ACC112 (cell line): ENCODE data around the gene PRR19.

ENCODE experiments used
- H2AFZ ChIP-seq: fragments of 200-600 bp; sonication (generic); one replicate; pipeline ENCODE4 v1.6.0; 2017; ENCODE audit warnings: antibody characterized with exemption, low read length; ENCODE audit not compliant: unreplicated experiment
- H3K27ac ChIP-seq: fragments of 200-600 bp; sonication (generic); 2 replicates; pipeline ENCODE4 v1.5.1; 2014; ENCODE audit warnings: low read depth, mild to moderate bottlenecking, antibody characterized with exemption, low read length, moderate library complexity
- H3K27me3 ChIP-seq: fragments of 200-600 bp; sonication (generic); 2 replicates; pipeline ENCODE4 v1.6.1; 2014; ENCODE audit warnings: mild to moderate bottlenecking, antibody characterized with exemption, low read length, moderate library complexity, mixed read lengths; ENCODE audit not compliant: insufficient read depth
- H3K36me3 ChIP-seq: fragments of 200-600 bp; sonication (generic); 2 replicates; pipeline ENCODE4 v1.6.1; 2016; ENCODE audit warnings: mild to moderate bottlenecking, antibody characterized with exemption, low read length, moderate library complexity, mixed read lengths; ENCODE audit not compliant: insufficient read depth
- H3K4me1 ChIP-seq: fragments of 200-600 bp; sonication (generic); one replicate; pipeline ENCODE4 v1.6.1; 2016; ENCODE audit warnings: low read length, mixed read lengths; ENCODE audit not compliant: insufficient read depth, unreplicated experiment, control insufficient read depth
- H3K4me3 ChIP-seq: fragments of 200-600 bp; sonication (generic); 2 replicates; pipeline ENCODE4 v1.5.1; 2014; ENCODE audit warnings: mild to moderate bottlenecking, low read depth, low read length
- H3K79me2 ChIP-seq: fragments of 200-600 bp; sonication (generic); one replicate; pipeline ENCODE4 v1.6.0; 2016; ENCODE audit warnings: low read length; ENCODE audit not compliant: control insufficient read depth, unreplicated experiment, insufficient read depth

Gene PRR19

DNA sequence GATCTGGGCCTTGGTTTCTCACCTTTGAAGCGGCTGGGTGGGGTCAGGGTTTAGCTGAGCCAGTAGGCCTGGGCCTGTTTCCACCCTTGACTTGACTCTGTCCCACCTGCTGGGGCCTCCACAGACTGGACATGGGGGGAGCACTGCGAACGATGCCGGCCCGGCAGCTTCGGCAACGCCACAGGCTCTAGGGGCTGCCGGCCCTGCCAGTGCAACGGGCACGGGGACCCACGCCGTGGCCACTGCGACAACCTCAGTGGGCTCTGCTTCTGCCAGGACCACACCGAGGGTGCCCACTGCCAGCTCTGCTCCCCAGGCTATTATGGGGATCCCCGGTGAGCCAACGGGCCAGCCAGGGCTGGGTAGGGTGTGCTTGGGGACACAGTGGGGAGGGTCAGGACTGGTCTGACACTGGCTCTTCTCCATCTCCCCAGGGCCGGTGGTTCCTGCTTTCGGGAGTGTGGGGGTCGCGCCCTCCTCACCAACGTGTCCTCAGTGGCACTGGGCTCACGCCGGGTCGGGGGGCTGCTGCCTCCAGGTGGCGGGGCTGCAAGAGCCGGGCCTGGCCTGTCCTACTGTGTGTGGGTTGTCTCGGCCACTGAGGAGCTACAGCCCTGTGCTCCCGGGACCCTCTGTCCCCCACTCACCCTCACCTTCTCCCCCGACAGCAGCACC lies 51.5 kb downstream of the PRR19 start:
- Histone ChIP-seq H3K4me3 (no peak overlapping the region), H3K27me3 (no peaks in the 10 kb centered on the region), H2AFZ (no peak overlapping the region), H3K36me3 (no peaks in the 10 kb centered on the region), H3K4me1 (no peaks in the 10 kb centered on the region), H3K79me2 (no peaks in the 10 kb centered on the region), H3K27ac (no peak overlapping the region)

DNA sequence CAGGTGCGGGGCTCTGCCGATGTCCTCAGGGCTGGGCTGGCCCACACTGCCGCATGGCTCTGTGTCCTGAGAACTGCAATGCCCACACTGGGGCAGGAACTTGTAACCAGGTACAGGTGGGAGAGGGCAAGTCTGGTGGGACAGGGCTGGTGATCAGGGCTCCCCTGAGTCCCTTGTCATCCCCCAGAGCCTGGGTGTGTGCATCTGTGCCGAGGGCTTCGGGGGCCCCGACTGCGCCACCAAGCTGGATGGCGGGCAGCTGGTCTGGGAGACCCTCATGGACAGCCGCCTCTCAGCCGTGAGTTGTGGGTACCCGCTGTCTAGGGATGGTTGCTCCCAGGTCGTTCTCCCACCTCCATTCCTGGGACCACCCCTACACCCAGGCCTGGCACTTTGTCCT lies 54.0 kb downstream of the PRR19 start:
- Histone ChIP-seq H3K4me3 (no peak overlapping the region), H3K27me3 (no peaks in the 10 kb centered on the region), H3K4me1 (no peaks in the 10 kb centered on the region), H2AFZ (no peak overlapping the region), H3K27ac (no peak overlapping the region), H3K36me3 (no peaks in the 10 kb centered on the region), H3K79me2 (no peaks in the 10 kb centered on the region)

DNA sequence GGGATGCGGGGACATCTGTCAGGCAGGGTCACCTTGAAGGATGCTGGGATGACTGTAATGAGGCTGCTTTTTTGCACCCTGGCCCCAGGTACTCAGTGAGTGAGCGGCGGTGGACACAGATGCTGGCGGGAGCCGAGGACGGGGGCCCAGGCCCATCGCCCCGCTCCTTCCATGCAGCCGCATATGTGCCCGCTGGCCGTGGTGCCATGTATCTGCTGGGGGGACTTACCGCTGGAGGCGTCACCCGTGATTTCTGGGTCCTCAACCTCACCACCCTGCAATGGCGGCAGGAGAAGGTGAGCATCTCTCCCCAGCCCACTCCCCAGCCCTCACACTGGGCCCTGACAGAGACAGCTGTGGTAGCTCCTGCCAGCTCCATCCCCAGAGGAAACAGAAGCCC lies 54.8 kb downstream of the PRR19 start:
- H2AFZ ChIP-seq: no peak overlapping the region
- no peak overlapping the region for H3K27ac ChIP-seq
- no peaks in the 10 kb centered on the region for H3K36me3 ChIP-seq
- no peaks in the 10 kb centered on the region for H3K79me2 ChIP-seq
- no peaks in the 10 kb centered on the region for H3K27me3 ChIP-seq
- H3K4me1 ChIP-seq: no peaks in the 10 kb centered on the region
- no peak overlapping the region for H3K4me3 ChIP-seq

DNA sequence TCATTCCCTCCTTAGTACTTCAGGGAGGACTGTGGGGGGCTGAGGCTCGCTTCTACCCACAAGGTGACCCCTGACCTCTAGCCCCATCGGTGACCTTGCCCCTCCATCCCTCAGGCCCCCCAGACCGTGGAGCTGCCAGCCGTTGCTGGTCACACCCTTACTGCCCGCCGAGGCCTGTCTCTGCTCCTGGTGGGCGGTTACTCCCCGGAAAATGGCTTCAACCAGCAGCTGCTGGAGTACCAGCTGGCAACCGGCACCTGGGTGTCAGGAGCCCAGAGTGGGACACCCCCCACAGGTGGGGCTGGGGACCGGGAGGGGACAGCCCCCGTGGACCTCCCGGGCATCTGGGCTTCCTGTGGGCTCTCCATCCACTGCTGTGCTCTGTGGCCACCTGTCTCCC lies 55.4 kb downstream of the PRR19 start:
- Histone ChIP-seq H2AFZ (no peak overlapping the region), H3K27me3 (no peaks in the 10 kb centered on the region), H3K4me1 (no peaks in the 10 kb centered on the region), H3K27ac (no peak overlapping the region), H3K79me2 (no peaks in the 10 kb centered on the region), H3K36me3 (no peaks in the 10 kb centered on the region), H3K4me3 (no peak overlapping the region)
